ENCODE measurements around the gene SMCR8. TPM values are rescaled to one million over a fixed set of nuclear protein-coding genes. Genes with fewer than 3 reads are reported as not detected.

The SMCR8 gene
- total RNA-seq, 4 donors from 2014 or later, result 13.2 to 24.7 (median 18.3) TPM

- DNase-seq, result no peak
- TF ChIP-seq CTCF (IDR thresholded peaks at IDR 0.05) (no peak), POLR2A (IDR thresholded peaks at IDR 0.05) (no peak)
- H3K27ac ChIP-seq, result no peak overlapping the region
- H3K36me3 ChIP-seq, result peaks cover 0 to 85% (median 0%) of the 10 kb centered on the region in 3 donors
- H3K9me3 ChIP-seq, result no peaks in the 10 kb centered on the region
- H3K4me1 ChIP-seq, result peaks cover 0 to 15% (median 7%) of the 10 kb centered on the region in 4 donors
- no peak overlapping the region for H3K4me3 ChIP-seq
- H3K27me3 ChIP-seq, result no peaks in the 10 kb centered on the region
Observed at GRCh38 chr17:18324140-18325050, 9.3 kb downstream of the SMCR8 start.

DNA sequence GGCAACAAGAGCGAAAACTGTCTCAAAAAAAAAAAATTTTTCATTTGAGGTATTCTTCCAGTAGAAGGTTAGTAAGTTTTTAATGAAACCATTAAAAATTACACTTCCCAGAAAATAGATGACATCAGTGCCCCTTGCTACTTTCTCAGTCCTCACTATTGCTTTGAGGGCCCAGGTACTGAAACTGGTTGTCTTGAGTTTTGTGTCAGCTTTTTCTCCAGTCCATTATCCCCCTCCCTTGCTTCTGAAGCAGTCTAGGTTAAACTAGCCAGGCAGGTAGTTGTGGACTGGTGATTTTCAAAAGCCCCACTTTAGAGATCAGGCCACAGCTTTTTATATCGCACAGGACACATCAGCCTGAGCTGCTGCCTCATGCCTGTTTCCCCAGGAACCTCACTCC, 10.9 kb downstream of the SMCR8 start:
- TF ChIP-seq CTCF (IDR thresholded peaks at IDR 0.05) (no peak), POLR2A (IDR thresholded peaks at IDR 0.05) (no peak)
- H3K36me3 ChIP-seq, result peaks cover 0 to 91% (median 0%) of the 10 kb centered on the region in 3 donors

GRCh38 chr17:18326572-18326971, 11.5 kb downstream of the SMCR8 start:
- Histone ChIP-seq H3K27me3 (no peaks in the 10 kb centered on the region), H3K27ac (no peak overlapping the region), H3K36me3 (peaks cover 0 to 95% (median 0%) of the 10 kb centered on the region in 3 donors)

More for the DNA sequence above, 10.9 kb downstream of the SMCR8 start:
- H3K27me3 ChIP-seq, result no peaks in the 10 kb centered on the region
- no peak overlapping the region for H3K27ac ChIP-seq
- H3K4me1 ChIP-seq, result no peaks in the 10 kb centered on the region
- H3K9me3 ChIP-seq, result no peaks in the 10 kb centered on the region
- no peak overlapping the region for H3K4me3 ChIP-seq
- DNase-seq, result peak in 1 of 3 donors; percentile 3

DNA sequence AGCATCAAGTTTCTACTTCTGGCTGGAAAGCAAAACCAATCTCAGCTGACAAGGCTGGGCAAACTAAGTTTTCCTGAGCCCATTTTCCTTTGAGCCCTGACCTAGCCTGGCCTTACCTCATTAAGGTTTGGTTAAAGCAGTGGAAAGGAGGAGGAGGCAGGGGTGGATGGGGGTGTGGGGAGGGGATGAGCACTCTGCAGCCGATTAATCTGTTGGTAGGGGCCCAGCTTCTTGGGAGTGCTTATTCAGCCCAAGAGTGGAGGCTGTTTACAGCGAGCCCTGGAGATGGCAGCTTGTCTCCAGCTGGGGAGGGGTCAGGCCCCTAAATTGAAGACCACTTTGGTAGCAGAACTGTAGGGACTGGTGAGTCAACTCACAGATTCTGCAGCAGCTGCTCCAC, 12.0 kb downstream of the SMCR8 start:
- H3K9me3 ChIP-seq, result no peaks in the 10 kb centered on the region
- DNase-seq, result no peak
- H3K27ac ChIP-seq, result no peak overlapping the region
- H3K27me3 ChIP-seq, result no peaks in the 10 kb centered on the region
- no peaks in the 10 kb centered on the region for H3K4me1 ChIP-seq
- H3K4me3 ChIP-seq, result no peak overlapping the region
- H3K36me3 ChIP-seq, result peaks cover 0 to 98% (median 0%) of the 10 kb centered on the region in 3 donors
- TF ChIP-seq POLR2A (IDR thresholded peaks at IDR 0.05) (no peak), CTCF (IDR thresholded peaks at IDR 0.05) (no peak)

More at GRCh38 chr17:18326572-18326971, 11.5 kb downstream of the SMCR8 start:
- Histone ChIP-seq H3K4me1 (no peaks in the 10 kb centered on the region), H3K4me3 (no peak overlapping the region), H3K9me3 (no peaks in the 10 kb centered on the region)
- TF ChIP-seq CTCF (IDR thresholded peaks at IDR 0.05) (no peak), POLR2A (IDR thresholded peaks at IDR 0.05) (no peak)
- no peak for DNase-seq

GRCh38 chr17:18327556-18327955, 12.5 kb downstream of the SMCR8 start:
- H3K36me3 ChIP-seq, result peaks cover 0 to 98% (median 0%) of the 10 kb centered on the region in 3 donors
- no peaks in the 10 kb centered on the region for H3K9me3 ChIP-seq
- H3K4me3 ChIP-seq, result no peak overlapping the region
- H3K27ac ChIP-seq, result no peak overlapping the region
- no peaks in the 10 kb centered on the region for H3K4me1 ChIP-seq
- no peaks in the 10 kb centered on the region for H3K27me3 ChIP-seq
- TF ChIP-seq CTCF (IDR thresholded peaks at IDR 0.05) (no peak), POLR2A (IDR thresholded peaks at IDR 0.05) (no peak)
- no peak for DNase-seq
